Measurements from ENCODE around the gene MED26. TPM values are rescaled to one million over a fixed set of nuclear protein-coding genes. Genes with fewer than 3 reads are reported as not detected.
A peak's percentile ranks its signal among the peaks of the same experiment; 100 is the strongest.

MED26 gene
- total and polyA plus RNA-seq, 9 of the 15 experiments (the other 6 are each of a cell fraction or from before 2014, with no cell fraction given): 0.71 to 15.1 (median 6.2) TPM

- Histone ChIP-seq H3K79me2 (ENCODE audit: control insufficient read depth, insufficient read depth, low read length) (peaks cover 27% of the 10 kb centered on the region), H3K36me3 (ENCODE audit: control insufficient read depth, insufficient read depth, low read length) (peaks cover 86% of the 10 kb centered on the region; the same call in 2 of the 3 replicates), H2AFZ (ENCODE audit: low read depth, low read length) (no peak overlapping the region), H4K20me1 (replicated peaks; ENCODE audit: control insufficient read depth, insufficient read depth, low read length) (no peaks in the 10 kb centered on the region; the same call in 1 of the 2 replicates), H3K9me1 (ENCODE audit: control insufficient read depth, insufficient read depth, low read length) (peaks cover 3% of the 10 kb centered on the region), H3K4me2 (ENCODE audit: insufficient read depth, low read length) (no peak overlapping the region), H3K9ac (ENCODE audit: insufficient read depth in 1 of 2, low read depth in 2 of 2, low read length in 2 of 2) (no peak overlapping the region), H3K9me3 (replicated peaks; ENCODE audit: control insufficient read depth, insufficient read depth, low read depth, low read length) (no peaks in the 10 kb centered on the region; the same call in 1 of the 2 replicates), H3K4me3 (no peak overlapping the region), H3K4me1 (replicated peaks in 1 of 2; ENCODE audit: control insufficient read depth in 2 of 2, insufficient read depth in 2 of 2, low read length in 2 of 2) (no peaks in the 10 kb centered on the region; a peak in 1 of 5 replicates), H3K27ac (ENCODE audit: extremely low read depth, low read depth, low read length) (no peak overlapping the region), H3K27me3 (ENCODE audit: control insufficient read depth in 2 of 2, insufficient read depth in 2 of 2, low read length in 2 of 2) (no peaks in the 10 kb centered on the region)
- ChIA-PET CTCF (ENCODE audit: low intra/inter-chr PET ratio) (no interaction called here), POLR2A (interaction anchor here (0.8 to 5.7 kb wide), 3 partner anchors 10 to 12 kb away, joined by 3 to 31 read pairs (median 13); partner anchors contain the start of gene MED26)
- DNase-seq (ENCODE audit: extremely low read depth in 1 of 4, low spot score in 3 of 4): no peak
- FAIRE-seq: no peak
- 93% methylated on average over 1 of the region's 1 CpG for WGBS (ENCODE audit: insufficient coverage, low coverage, missing lambda C conversion rate)
- no peak for TF ChIP-seq KDM2B (CRISPR knock-in tag; IDR thresholded peaks at IDR 0.05)
- peak; percentile 78 for TF ChIP-seq RBM25 (IDR thresholded peaks at IDR 0.05; ENCODE audit: low read depth, low read length, severe bottlenecking)
- no peak for TF ChIP-seq POLR3G (IDR thresholded peaks at IDR 0.05; ENCODE audit: extremely low read depth, insufficient read length, insufficient replicate concordance)
- no peak for TF ChIP-seq ZNF12 (CRISPR knock-in tag; IDR thresholded peaks at IDR 0.05)
- no peak for TF ChIP-seq RB1 (IDR thresholded peaks at IDR 0.05; ENCODE audit: low read depth)
- TF ChIP-seq POLR2A (conservative IDR thresholded peaks at IDR 0.05): 0 out of 2 replicates have a peak, but pooled peaks have one; percentile 28
- in situ Hi-C loops (cut with MboI): no loop called here
- no peak for ATAC-seq
- BruUV-seq (replicated peaks): no TSS peak
- intact Hi-C loops (cut with micrococcal nuclease): no loop called here
Observed at GRCh38 chr19:16638666-16639065, 10.7 kb upstream of the MED26 start.

DNA sequence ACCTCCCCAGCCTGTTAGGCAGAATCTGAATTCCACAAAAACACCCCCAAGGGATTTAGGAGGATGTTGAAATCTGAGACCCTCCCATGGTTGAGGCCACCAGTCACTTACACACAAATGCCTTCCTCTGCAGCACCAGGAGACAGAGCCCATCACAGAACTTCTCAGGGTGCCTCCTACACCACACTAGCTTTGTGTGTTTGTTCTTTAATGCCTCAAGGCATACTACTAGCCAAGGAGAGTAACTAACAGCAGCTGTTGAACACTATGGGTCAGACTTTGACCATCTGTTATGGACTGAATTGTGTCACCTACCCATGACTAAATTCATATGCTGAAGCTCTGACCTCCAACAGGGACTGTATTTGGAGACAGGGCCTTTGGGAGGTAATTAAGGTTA is 9.5 kb upstream of the MED26 start:
- Histone ChIP-seq H3K36me3 (ENCODE audit: control insufficient read depth, insufficient read depth, low read length) (peaks cover 86% of the 10 kb centered on the region; the same call in 2 of the 3 replicates), H3K9me3 (replicated peaks; ENCODE audit: control insufficient read depth, insufficient read depth, low read depth, low read length) (no peaks in the 10 kb centered on the region; the same call in 1 of the 2 replicates), H3K9ac (ENCODE audit: insufficient read depth in 1 of 2, low read depth in 2 of 2, low read length in 2 of 2) (no peak overlapping the region), H3K27ac (ENCODE audit: extremely low read depth, low read depth, low read length) (no peak overlapping the region), H3K4me3 (no peak overlapping the region), H3K4me2 (ENCODE audit: insufficient read depth, low read length) (no peak overlapping the region), H3K4me1 (replicated peaks in 1 of 2; ENCODE audit: control insufficient read depth in 2 of 2, insufficient read depth in 2 of 2, low read length in 2 of 2) (no peaks in the 10 kb centered on the region; a peak in 1 of 5 replicates), H2AFZ (ENCODE audit: low read depth, low read length) (no peak overlapping the region), H3K79me2 (ENCODE audit: control insufficient read depth, insufficient read depth, low read length) (peaks cover 25% of the 10 kb centered on the region), H4K20me1 (replicated peaks; ENCODE audit: control insufficient read depth, insufficient read depth, low read length) (no peaks in the 10 kb centered on the region; the same call in 1 of the 2 replicates), H3K9me1 (ENCODE audit: control insufficient read depth, insufficient read depth, low read length) (peaks cover 3% of the 10 kb centered on the region), H3K27me3 (ENCODE audit: control insufficient read depth in 2 of 2, insufficient read depth in 2 of 2, low read length in 2 of 2) (no peaks in the 10 kb centered on the region)
- no peak for TF ChIP-seq CCNT2 (IDR thresholded peaks at IDR 0.05; ENCODE audit: borderline replicate concordance, extremely low read depth, insufficient read length, low read depth, low read length)
- TF ChIP-seq CBX2 (IDR thresholded peaks at IDR 0.05; ENCODE audit: insufficient read depth, low read length, poor library complexity, severe bottlenecking): no peak
- no peak for TF ChIP-seq SOX6 (IDR thresholded peaks at IDR 0.05)
- TF ChIP-seq HNRNPK (IDR thresholded peaks at IDR 0.05; ENCODE audit: low read depth, low read length, poor library complexity, severe bottlenecking): no peak
- TF ChIP-seq NR4A1 (CRISPR knock-in tag; IDR thresholded peaks at IDR 0.05): no peak
- TF ChIP-seq NR4A1 (tag; IDR thresholded peaks at IDR 0.05): no peak
- TF ChIP-seq BDP1 (IDR thresholded peaks at IDR 0.05; ENCODE audit: insufficient read depth, insufficient read length): no peak
- no peak for TF ChIP-seq MXD1 (CRISPR knock-in tag; IDR thresholded peaks at IDR 0.05; ENCODE audit: borderline replicate concordance, poor library complexity, severe bottlenecking)
- no peak for TF ChIP-seq THRB (CRISPR knock-in tag; conservative IDR thresholded peaks at IDR 0.05)
- FAIRE-seq (no peak), ATAC-seq (no peak), DNase-seq (ENCODE audit: extremely low read depth in 1 of 4, low spot score in 3 of 4) (no peak)
- intact Hi-C loops (cut with micrococcal nuclease) (no loop called here), in situ Hi-C loops (cut with MboI) (no loop called here)
- BruUV-seq (replicated peaks): no TSS peak
- ChIA-PET CTCF (ENCODE audit: low intra/inter-chr PET ratio) (no interaction called here), POLR2A (interaction anchor here (2.1 to 5.7 kb wide), 2 partner anchors 9 to 11 kb away, joined by 13 to 31 read pairs; partner anchors contain the start of gene MED26)

Data from K562 (cell line).